ENCODE data around the gene ERP27.

Gene ERP27

GRCh38 chr12:14937014-14937413 is 1.3 kb downstream of the ERP27 start:
- no peak for DNase-seq (ENCODE audit: low read depth in 3 of 3, low spot score in 1 of 3)

DNA sequence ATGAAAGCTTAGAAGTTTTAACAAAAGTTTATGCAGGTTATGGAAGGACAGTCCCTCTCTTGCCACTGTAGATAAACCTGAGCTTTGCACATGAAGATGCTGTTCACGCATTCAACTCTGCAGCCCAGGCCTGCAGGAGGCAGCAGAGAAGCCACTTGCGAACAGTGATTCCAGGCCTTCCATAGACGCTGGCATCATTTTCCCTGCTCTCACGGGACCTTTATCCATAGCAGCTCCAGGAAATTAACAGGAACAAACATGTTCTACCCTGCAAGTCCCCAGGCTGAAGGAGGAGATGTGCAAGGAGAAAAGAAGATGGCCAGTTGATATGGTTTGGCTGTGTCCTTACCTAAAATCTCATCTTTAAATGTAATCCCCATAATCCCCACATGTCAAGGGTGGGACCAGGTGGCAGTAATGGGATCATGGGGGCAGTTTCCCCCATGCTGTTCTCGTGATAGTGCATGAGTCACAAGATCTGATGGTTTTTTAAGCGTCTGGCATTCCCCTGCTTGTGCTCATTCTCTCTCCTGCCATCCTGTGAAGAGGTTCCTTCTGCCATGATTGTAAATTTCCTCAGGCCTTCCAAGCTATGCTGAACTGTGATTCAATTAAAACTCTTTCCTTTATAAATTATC is 2.0 kb downstream of the ERP27 start:
- DNase-seq (ENCODE audit: low read depth in 3 of 3, low spot score in 1 of 3): no peak

- DNase-seq (ENCODE audit: low read depth in 3 of 3, low spot score in 1 of 3): no peak
Observed at GRCh38 chr12:14935031-14935430, 3.3 kb downstream of the ERP27 start.

GRCh38 chr12:14934511-14934910 is 3.8 kb downstream of the ERP27 start:
- DNase-seq (ENCODE audit: low read depth in 3 of 3, low spot score in 1 of 3): no peak

- DNase-seq (ENCODE audit: low read depth in 3 of 3, low spot score in 1 of 3): no peak
Observed at GRCh38 chr12:14931791-14932560, 6.4 kb downstream of the ERP27 start.

DNA sequence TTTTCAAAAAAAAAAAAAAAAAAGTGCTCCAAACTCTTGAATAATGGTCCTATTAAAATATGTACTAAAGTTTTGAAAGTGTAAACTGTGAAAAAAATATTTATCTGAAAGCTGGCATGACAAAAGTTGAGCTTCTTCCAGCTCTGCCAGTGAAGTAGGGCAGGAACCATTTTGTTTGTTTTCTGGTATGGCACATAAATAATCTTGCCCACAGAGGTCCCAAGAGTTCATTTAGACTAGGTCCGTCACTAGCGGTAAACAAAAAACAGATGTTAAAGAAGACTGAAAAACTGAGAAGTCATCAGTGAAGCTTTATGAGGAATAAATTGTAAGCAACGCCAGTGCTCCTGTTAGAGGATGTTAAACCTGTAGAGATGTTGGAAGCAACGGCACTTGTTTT is 7.0 kb downstream of the ERP27 start:
- DNase-seq (ENCODE audit: low read depth in 3 of 3, low spot score in 1 of 3): no peak

DNA sequence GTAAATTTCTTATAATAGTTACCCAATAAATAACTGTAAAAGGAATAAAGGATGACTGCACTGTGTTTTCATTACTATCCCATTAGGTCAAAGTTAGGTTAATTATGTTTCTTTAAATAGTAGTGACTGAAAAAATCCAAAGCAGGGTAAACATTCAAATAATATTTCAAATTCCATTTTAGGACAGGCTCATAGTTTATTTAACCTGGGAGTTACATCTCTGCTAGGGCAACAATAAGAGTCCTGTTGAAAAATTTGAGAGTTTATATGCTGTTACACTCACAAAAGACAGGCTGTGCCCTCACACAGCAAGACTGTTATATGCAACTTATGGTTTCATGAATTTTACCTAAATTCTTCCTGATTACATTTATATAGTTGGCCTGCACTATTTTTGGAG is 8.0 kb downstream of the ERP27 start:
- no peak for DNase-seq (ENCODE audit: low read depth in 3 of 3, low spot score in 1 of 3)

DNA sequence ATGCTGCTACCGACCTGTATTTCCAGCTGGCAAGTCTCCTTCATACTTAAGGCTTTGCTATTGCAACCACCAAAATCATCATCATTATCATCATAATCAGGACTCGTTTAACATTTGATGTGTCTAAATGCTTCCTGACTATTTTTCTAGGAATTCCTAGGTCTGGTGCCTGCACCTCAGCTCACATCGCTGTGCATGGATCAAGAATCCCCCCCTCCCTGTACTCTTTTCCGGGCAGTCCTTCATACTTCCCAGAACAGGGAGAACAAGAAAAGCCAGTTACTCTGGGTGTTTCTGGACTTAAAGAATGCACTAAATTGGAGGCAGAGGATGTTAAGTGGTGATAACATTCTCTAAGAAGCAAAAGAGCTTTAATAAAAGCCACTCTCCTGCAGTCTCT is 9.4 kb downstream of the ERP27 start:
- DNase-seq (ENCODE audit: low read depth in 3 of 3, low spot score in 1 of 3): no peak

- no peak for DNase-seq (ENCODE audit: low read depth in 3 of 3, low spot score in 1 of 3)
Observed at GRCh38 chr12:14927267-14927666, 11.1 kb downstream of the ERP27 start.

GRCh38 chr12:14924541-14924940 is 13.8 kb downstream of the ERP27 start:
- no peak for DNase-seq (ENCODE audit: low read depth in 3 of 3, low spot score in 1 of 3)

DNA sequence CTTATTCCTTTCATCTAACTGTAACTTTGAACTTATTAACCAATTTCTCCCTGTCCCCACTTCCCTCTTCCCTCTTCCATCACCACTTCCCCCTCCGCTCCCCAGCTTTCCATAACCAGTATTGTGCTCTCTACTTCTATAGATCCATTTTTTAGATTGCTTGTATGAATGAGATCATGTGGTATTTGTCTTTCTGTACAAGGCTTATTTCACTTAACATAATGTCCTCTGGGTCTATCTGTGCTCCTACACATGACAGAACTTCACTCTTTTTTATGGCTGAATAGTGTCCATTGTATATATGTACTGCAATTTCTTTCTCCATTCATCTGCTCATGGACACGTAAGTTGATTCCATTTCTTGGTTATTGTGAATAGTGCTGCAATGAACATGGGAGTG is 14.4 kb downstream of the ERP27 start:
- DNase-seq (ENCODE audit: low read depth in 3 of 3, low spot score in 1 of 3): no peak

DNA sequence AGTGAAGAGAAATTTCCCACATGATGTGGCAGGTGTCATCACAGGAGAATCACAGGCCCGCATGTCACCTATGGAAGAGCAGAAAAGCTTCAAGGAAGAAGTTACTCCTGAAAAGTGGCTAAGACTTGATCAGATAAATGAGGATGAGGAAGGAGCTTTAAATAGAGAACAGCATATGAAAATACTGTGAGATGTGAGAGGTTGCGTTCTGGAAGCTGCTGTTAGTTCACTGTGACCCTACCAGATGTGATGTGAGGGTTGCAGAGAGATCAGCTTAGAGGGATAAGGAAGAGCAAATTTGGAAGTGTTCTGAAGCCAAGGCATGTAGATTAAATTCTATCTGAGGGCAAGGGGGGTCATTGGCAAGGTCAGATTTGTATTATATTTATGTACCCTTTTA is 17.1 kb downstream of the ERP27 start:
- DNase-seq (ENCODE audit: low read depth in 3 of 3, low spot score in 1 of 3): no peak

- DNase-seq (ENCODE audit: low read depth in 3 of 3, low spot score in 1 of 3): no peak
Observed at GRCh38 chr12:14920475-14921126, 17.7 kb downstream of the ERP27 start.

DNA sequence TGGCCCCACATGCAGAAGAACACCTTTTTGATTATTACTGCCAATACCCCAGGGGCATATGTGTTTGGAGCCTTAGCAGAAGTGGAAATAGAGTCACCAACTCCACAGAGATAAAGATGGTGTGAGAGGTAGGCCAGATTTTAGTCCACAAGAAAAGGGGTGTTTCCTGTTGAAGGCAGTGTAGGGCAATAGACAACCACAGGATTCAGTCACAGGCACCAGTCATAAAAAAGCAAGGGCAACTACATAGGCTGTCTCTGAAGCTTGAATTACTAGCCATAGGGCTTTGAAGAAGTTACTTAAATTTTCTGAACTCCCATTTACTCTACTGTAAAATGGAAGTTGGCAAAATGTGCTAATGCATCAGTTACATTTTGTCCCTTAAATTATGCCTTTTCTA is 18.9 kb downstream of the ERP27 start:
- no peak for DNase-seq (ENCODE audit: low read depth in 3 of 3, low spot score in 1 of 3)

DNA sequence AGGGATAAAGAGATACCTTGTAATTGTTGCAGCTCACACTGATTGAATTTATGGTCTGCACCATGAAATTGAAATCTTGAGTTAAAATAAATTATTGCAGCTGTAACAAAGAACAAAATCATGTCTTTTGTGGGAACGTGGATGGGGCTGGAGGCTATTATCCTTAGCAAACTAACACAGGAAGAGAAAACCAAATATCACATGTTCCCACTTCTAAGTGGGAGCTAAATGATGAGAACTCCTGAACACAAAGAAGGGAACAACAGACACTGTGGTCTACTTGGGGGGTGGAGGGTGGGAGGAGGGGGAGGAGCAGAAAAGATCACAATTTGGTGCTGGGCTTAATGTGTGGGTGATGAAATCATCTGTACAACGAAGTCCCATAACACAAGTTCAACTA is 22.6 kb downstream of the ERP27 start:
- DNase-seq (ENCODE audit: low read depth in 3 of 3, low spot score in 1 of 3): no peak

DNA sequence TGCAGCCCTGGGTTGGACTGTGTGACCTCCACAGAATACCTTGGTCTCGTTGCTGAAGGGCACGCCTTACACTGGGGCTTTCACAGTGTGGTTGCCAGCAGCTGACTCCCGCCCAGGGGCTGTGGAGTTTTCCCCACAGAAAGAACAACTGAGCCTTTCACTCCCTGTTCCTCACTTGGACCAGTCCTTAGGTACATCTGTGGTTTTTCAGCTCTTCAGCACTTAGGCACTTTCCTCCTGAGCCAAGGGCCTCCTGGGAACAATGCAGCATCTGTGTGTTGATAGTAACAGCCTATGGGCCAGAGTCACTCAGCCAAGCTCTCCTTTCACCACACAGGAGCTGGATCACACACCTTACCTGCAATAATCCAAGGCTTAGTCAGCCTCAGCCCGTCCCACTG is 25.0 kb downstream of the ERP27 start:
- DNase-seq (ENCODE audit: low read depth in 3 of 3, low spot score in 1 of 3): no peak

DNA sequence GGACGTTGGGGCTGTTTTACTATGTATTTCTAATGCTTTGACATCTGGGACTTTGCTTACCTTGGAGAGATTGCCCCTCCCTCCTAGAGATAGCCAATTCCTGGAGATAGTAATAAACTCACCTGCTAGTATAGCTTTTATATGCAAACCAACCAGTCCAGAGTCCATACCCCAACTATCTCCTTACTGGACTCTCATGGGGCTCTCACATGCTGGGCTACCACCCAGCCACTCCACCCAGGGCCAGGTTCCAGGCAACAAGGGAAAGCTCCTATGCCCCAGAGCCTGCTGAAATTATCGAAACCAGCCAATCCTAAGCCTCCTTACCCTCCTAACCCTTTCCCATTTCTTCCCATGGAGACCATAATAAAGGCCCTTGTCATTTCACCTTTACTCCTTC is 27.2 kb downstream of the ERP27 start:
- no peak for DNase-seq (ENCODE audit: low read depth in 3 of 3, low spot score in 1 of 3)

DNA sequence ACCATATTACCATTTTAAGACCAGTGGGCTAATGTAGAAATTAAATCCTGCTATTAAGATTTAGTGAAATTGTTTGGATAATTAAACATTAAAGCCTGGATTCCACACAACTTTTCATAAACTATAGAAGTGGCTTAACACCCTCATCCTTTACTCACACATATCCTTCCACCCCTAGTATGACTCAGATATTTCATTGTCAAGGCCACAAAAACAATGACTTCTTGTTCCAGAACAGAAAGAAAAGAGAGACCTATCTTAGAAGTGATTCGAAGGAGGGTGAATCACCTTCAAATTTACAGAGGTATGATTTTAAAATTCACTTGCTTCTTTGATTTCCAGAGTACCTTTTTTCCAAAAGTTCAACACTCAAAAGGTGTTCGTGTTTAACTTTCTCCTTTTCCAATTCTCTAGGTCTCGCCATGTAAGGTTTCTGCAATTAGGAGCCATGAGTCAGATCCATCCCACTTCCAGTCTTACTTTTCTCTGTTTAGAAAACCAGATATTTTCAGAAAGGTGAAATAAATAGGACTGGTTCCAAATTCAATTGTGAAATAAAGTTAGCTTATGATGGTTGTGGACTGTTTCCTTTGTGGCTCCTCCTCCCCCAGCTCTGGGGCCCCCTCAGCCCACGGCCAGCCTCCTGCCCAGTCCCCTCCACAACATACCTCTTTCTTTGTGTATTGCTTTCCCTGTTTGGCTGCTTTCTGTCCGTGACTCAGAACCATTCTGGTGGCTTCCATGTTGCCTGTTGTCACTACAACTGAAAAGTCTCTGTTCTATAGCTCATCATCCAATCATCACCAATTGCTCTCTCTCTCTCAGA is 28.0 kb downstream of the ERP27 start:
- no peak for DNase-seq (ENCODE audit: low read depth in 3 of 3, low spot score in 1 of 3)

GRCh38 chr12:14907953-14908352 is 30.4 kb downstream of the ERP27 start:
- DNase-seq (ENCODE audit: low read depth in 3 of 3, low spot score in 1 of 3): no peak

GRCh38 chr12:14906114-14906513 is 32.2 kb downstream of the ERP27 start:
- DNase-seq (ENCODE audit: low read depth in 3 of 3, low spot score in 1 of 3): no peak

DNA sequence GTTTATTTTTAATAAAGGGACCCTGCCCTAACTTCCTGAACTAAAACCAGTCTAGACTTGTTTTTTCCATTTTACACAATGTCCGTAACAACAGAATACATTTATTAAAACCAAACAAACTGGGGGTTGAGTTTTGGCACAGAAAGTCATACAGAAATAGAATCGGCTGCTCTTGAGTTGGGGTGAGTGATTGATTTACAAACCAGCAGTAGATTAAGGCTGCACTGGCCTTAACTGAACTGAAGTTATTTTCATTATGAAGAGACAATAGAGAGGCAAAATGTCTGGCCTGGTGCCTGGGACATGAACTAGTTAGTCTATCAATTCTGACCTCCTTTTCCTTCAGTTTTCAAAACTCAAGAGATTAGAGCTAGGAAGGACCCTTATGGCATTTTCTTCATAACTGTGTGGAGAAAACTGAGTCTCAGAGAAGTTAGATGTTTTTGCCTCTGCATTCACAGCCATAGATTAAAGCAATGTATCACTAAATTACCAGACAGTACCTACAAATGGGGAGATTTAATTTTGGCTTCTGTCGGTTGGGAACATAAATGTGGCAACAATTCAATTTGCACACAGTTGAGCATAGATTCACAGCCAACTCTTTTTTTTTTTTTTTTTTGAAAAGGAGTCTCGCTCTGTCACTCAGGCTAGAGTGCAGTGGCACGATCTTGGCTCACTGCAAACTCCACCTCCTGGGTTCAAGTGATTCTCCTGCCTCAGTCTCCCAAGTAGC is 32.9 kb downstream of the ERP27 start:
- no peak for DNase-seq (ENCODE audit: low read depth in 3 of 3, low spot score in 1 of 3)

All from stimulated activated CD4-positive, alpha-beta T cell treated with anti-CD3 and anti-CD28 coated beads, TNF-alpha, amount 100 ng/mL, for 1 hour (primary cell).